GM19035 (cell line): ENCODE results near the gene POGK.

Source experiments
- ATAC-seq: cut with Tn5 transposase; IDR thresholded peaks from one replicate; pipeline ENCODE4 v1.9.1; 2021; ENCODE audit not compliant: unreplicated experiment

POGK gene

GRCh38 chr1:166900987-166901386 is 61.7 kb downstream of the POGK start:
- ATAC-seq, result no peak

- ATAC-seq, result no peak
Measured at GRCh38 chr1:166902279-166902678, 63.0 kb downstream of the POGK start.

GRCh38 chr1:166903232-166903631 is 64.0 kb downstream of the POGK start:
- ATAC-seq, result no peak

GRCh38 chr1:166905136-166905535 is 65.9 kb downstream of the POGK start:
- no peak for ATAC-seq

GRCh38 chr1:166905900-166906299 is 66.6 kb downstream of the POGK start:
- ATAC-seq, result no peak
